ENCODE results near the gene S100A16.
"Not testable (repeated sequence)": the region's sequence is repeated elsewhere in the genome, so short reads cannot be mapped to it uniquely, and the experiment has no call there.

The S100A16 gene

GRCh38 chr1:153583514-153583913 lies 29.4 kb downstream of the S100A16 start:
- DNase-seq = not testable (repeated sequence)

- not testable (repeated sequence) for DNase-seq
These were observed 30.1 kb downstream of the S100A16 start for GRCh38 chr1:153582836-153583235.

- no peak for DNase-seq
These were observed 34.0 kb downstream of the S100A16 start for GRCh38 chr1:153578936-153579335.

- no peak for DNase-seq
These were observed 34.4 kb downstream of the S100A16 start for GRCh38 chr1:153578490-153578889.

- DNase-seq = no peak
These were observed 35.3 kb downstream of the S100A16 start for GRCh38 chr1:153577624-153578051.

GRCh38 chr1:153577138-153577537 lies 35.8 kb downstream of the S100A16 start:
- peak in 1 of 2 donors; percentile 27 for DNase-seq

GRCh38 chr1:153575497-153575896 lies 37.4 kb downstream of the S100A16 start:
- not testable (repeated sequence) for DNase-seq

- DNase-seq = not testable (repeated sequence)
These were observed 37.9 kb downstream of the S100A16 start for GRCh38 chr1:153575081-153575491.

- no peak for DNase-seq
These were observed 39.6 kb downstream of the S100A16 start for GRCh38 chr1:153573351-153573750.

- DNase-seq = peak in 1 of 2 donors; percentile 78
These were observed 40.3 kb downstream of the S100A16 start for GRCh38 chr1:153572569-153573015.

- DNase-seq = no peak
These were observed 41.2 kb downstream of the S100A16 start for GRCh38 chr1:153571706-153572105.

- no peak for DNase-seq
These were observed 42.1 kb downstream of the S100A16 start for GRCh38 chr1:153570874-153571273.

- DNase-seq = no peak
These were observed 43.5 kb downstream of the S100A16 start for GRCh38 chr1:153569465-153569864.

- DNase-seq = peak; percentile 61 to 76
These were observed 44.4 kb downstream of the S100A16 start for GRCh38 chr1:153568367-153569099.

GRCh38 chr1:153567621-153568366 lies 45.1 kb downstream of the S100A16 start:
- no peak for DNase-seq

GRCh38 chr1:153566414-153567371 lies 46.2 kb downstream of the S100A16 start:
- peak; percentile 94 to 98 for DNase-seq

- DNase-seq = peak; percentile 58 to 73
These were observed 47.2 kb downstream of the S100A16 start, which contains the start of gene S100A2 for GRCh38 chr1:153565529-153566374. TSS of gene S100A2 (minus strand) at chr1:153565844. CDS start at chr1:153563877, 1,967 bp downstream.

GRCh38 chr1:153563991-153564390 lies 48.9 kb downstream of the S100A16 start:
- no peak for DNase-seq

GRCh38 chr1:153563483-153563901 lies 49.4 kb downstream of the S100A16 start:
- no peak for DNase-seq

GRCh38 chr1:153562021-153562420 lies 50.9 kb downstream of the S100A16 start:
- not testable (repeated sequence) for DNase-seq

- no peak for DNase-seq
These were observed 51.4 kb downstream of the S100A16 start for GRCh38 chr1:153561466-153561985.

All from bone marrow (tissue), 2 donors.